RKO (cell line): Measurements from ENCODE around the gene ZNF175.
A peak's percentile ranks its signal among the peaks of the same experiment; 100 is the strongest.

Source experiments
- DNase-seq: peaks from one replicate; pipeline ENCODE4 v3.0.0-alpha.2; 2016; ENCODE audit warnings: low spot score

Gene ZNF175

GRCh38 chr19:51550848-51551672, 20.0 kb upstream of the ZNF175 start:
- no peak for DNase-seq

- DNase-seq = no peak
Observed at GRCh38 chr19:51551673-51552432, 19.2 kb upstream of the ZNF175 start.

GRCh38 chr19:51552608-51552995, 18.5 kb upstream of the ZNF175 start:
- no peak for DNase-seq

- peak; percentile 69 for DNase-seq
Observed at GRCh38 chr19:51552996-51553725, 17.9 kb upstream of the ZNF175 start.

GRCh38 chr19:51559240-51559639, 11.8 kb upstream of the ZNF175 start:
- no peak for DNase-seq

GRCh38 chr19:51560339-51560738, 10.7 kb upstream of the ZNF175 start:
- no peak for DNase-seq

- no peak for DNase-seq
Observed at GRCh38 chr19:51564791-51565190, 6.3 kb upstream of the ZNF175 start.

GRCh38 chr19:51565583-51565982, 5.5 kb upstream of the ZNF175 start:
- DNase-seq = no peak

- no peak for DNase-seq
Observed at GRCh38 chr19:51566489-51567100, 4.5 kb upstream of the ZNF175 start.

GRCh38 chr19:51567583-51567982, 3.5 kb upstream of the ZNF175 start:
- DNase-seq = no peak

- DNase-seq = peak; percentile 14
Observed at GRCh38 chr19:51568456-51568855, 2.6 kb upstream of the ZNF175 start.

GRCh38 chr19:51571599-51571998, 516 bp downstream of the ZNF175 start:
- peak; percentile 52 for DNase-seq

- peak; percentile 51 for DNase-seq
Observed at GRCh38 chr19:51572410-51572809, 1.3 kb downstream of the ZNF175 start.

GRCh38 chr19:51572908-51573307, 1.8 kb downstream of the ZNF175 start:
- DNase-seq = peak; percentile 96

GRCh38 chr19:51573331-51573730, 2.2 kb downstream of the ZNF175 start:
- DNase-seq = peak; percentile 14

GRCh38 chr19:51576850-51577249, 5.8 kb downstream of the ZNF175 start:
- DNase-seq = no peak

- no peak for DNase-seq
Observed at GRCh38 chr19:51586103-51586728, 15.1 kb downstream of the ZNF175 start.

- DNase-seq = no peak
Observed at GRCh38 chr19:51586799-51587198, 15.7 kb downstream of the ZNF175 start.

GRCh38 chr19:51587264-51588191, 16.4 kb downstream of the ZNF175 start:
- DNase-seq = no peak

- no peak for DNase-seq
Observed at GRCh38 chr19:51589511-51589910, 18.4 kb downstream of the ZNF175 start.

GRCh38 chr19:51590441-51590840, 19.4 kb downstream of the ZNF175 start:
- no peak for DNase-seq
